Chondrocyte (in vitro differentiated cells): Measurements from ENCODE around the gene GRB2. TPM values are rescaled to one million over a fixed set of nuclear protein-coding genes. Genes with fewer than 3 reads are reported as not detected.

Experiments used
- DNase-seq: peaks from one replicate; pipeline ENCODE4 v3.0.0; 2021; ENCODE audit warnings: mixed read lengths, low spot score
- H3K27ac Mint-ChIP-seq: one replicate; pipeline ENCODE4 v1.8.0; 2021; ENCODE audit warnings: mild to moderate bottlenecking, moderate library complexity, mixed read lengths; ENCODE audit not compliant: unreplicated experiment
- H3K27me3 Mint-ChIP-seq: 2 replicates; pipeline ENCODE4 v1.8.0; 2021; ENCODE audit warnings: low read depth, mixed read lengths
- H3K36me3 Mint-ChIP-seq: 2 replicates; pipeline ENCODE4 v1.8.0; 2021; ENCODE audit warnings: low read depth, mixed read lengths
- H3K4me1 Mint-ChIP-seq: 2 replicates; pipeline ENCODE4 v1.8.0; 2021; ENCODE audit warnings: low read depth, mild to moderate bottlenecking, mixed read lengths
- H3K4me3 Mint-ChIP-seq: one replicate; pipeline ENCODE4 v1.8.0; 2021; ENCODE audit warnings: mild to moderate bottlenecking, moderate library complexity, mixed read lengths; ENCODE audit not compliant: unreplicated experiment
- H3K9me3 Mint-ChIP-seq: 2 replicates; pipeline ENCODE4 v1.8.0; 2021; ENCODE audit warnings: low read depth, mixed read lengths
- total RNA-seq: library from RNA; stranded (reverse); gene quantifications from 3 replicates; pipeline ENCODE4 v1.2.1, GENCODE V29; 2021
- TF ChIP-seq, protein P1 (sequence below): fragments of 200-600 bp; sonication (generic); IDR thresholded peaks from 2 replicates; pipeline ENCODE4 v1.5.0; 2021; ENCODE audit warnings: antibody characterized with exemption, mild to moderate bottlenecking, moderate library complexity

GRB2 gene
- total RNA-seq, 1 donor from 2014 or later = 79.4 TPM

DNA sequence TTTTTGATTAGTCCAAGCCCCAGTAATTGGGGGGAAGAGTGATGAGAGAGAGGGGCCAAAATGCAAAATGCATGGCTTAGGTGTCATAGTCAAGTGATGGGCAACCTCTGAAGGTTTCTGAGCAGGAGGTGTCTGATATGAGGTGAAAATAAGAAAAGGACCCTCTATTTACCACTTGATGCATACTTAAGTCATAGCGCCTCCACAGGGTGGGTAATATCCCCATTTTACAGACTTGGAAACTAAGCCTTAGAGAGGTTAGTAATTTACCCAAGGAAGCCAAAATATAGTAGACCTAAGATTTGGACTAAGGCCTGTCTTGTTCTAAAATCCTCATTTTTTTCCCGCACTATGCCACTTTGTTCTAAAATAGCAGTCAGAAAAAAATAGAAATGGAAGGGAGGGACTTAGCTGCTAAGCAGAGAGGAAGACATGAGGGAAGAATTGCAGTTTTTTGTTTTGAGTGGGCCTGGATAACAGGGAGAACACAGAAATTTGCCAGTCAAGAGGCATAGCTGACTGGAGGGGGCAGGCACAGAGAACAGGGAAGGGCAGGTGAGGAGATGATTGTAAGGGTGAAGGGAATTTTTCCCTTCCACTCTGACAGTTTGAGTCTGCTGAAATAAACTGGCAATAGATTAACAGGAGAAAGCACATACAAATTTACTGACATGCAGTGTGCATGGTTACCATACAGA is 2.3 kb upstream of the GRB2 start:
- Mint-ChIP-seq H3K27ac (no peak overlapping the region), H3K4me3 (no peak overlapping the region), H3K36me3 (no peaks in the 10 kb centered on the region), H3K9me3 (no peaks in the 10 kb centered on the region), H3K4me1 (peaks cover 30% of the 10 kb centered on the region), H3K27me3 (peaks cover 7% of the 10 kb centered on the region)
- TF ChIP-seq, protein P1, sequence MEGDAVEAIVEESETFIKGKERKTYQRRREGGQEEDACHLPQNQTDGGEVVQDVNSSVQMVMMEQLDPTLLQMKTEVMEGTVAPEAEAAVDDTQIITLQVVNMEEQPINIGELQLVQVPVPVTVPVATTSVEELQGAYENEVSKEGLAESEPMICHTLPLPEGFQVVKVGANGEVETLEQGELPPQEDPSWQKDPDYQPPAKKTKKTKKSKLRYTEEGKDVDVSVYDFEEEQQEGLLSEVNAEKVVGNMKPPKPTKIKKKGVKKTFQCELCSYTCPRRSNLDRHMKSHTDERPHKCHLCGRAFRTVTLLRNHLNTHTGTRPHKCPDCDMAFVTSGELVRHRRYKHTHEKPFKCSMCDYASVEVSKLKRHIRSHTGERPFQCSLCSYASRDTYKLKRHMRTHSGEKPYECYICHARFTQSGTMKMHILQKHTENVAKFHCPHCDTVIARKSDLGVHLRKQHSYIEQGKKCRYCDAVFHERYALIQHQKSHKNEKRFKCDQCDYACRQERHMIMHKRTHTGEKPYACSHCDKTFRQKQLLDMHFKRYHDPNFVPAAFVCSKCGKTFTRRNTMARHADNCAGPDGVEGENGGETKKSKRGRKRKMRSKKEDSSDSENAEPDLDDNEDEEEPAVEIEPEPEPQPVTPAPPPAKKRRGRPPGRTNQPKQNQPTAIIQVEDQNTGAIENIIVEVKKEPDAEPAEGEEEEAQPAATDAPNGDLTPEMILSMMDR = no peak
- no peak for DNase-seq

DNA sequence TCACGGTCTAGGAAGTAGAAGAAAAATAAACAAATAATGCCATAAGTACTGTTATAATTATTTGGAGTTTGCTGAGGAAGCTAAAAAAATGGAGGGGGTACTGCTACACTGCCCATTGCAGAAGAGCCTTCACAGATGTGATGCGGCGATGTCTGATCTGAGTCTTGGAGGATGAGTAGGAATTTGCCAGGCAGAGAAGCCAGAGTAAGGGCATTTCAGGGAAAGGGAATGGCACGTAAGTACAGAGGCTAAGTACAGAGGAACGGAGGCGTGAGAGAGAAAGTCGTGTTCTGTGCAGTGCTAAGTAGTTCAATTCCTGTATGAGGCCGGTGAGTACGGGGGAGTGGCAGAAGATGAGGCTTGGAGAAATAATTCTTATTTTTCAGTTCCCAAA is 741 bp upstream of the GRB2 start:
- DNase-seq = no peak
- H3K27ac Mint-ChIP-seq = peak overlapping the region; percentile 0
- peak overlapping the region; percentile 91 for H3K4me3 Mint-ChIP-seq
- H3K27me3 Mint-ChIP-seq = peaks cover 7% of the 10 kb centered on the region
- no peaks in the 10 kb centered on the region for H3K9me3 Mint-ChIP-seq
- TF ChIP-seq, protein P1 = no peak
- peaks cover 20% of the 10 kb centered on the region for H3K4me1 Mint-ChIP-seq
- no peaks in the 10 kb centered on the region for H3K36me3 Mint-ChIP-seq

DNA sequence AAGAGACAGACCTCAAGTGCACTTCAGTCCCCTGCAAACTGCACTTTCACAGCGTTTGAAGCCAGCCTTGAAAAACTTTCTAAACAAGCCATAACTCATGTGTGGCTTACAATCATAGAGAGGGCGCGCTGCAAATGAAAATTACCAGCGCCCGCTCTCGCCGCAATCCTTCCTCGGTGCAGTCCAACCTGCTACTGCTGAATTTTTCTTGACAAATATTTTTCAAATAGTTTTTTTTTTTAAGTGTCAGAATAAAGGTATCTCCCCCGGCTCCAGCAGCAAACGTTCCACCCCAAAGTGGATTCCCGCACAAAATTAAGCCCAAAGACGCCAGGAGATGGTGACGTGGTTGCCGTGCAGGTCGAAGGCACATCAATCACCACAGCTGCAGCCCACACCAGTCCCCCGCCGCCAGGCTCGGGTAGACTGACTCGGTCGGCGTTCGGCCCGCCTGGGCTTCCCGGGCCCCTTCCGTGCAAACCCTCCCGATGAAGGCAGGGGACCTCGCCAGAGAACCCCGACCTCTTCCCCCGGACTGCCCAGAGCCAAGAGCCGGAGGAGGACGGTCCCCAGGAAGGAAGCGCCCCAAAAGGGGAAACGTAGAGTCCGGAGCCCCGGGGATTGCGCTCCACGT is 630 bp downstream of the GRB2 start:
- H3K4me1 Mint-ChIP-seq = peaks cover 20% of the 10 kb centered on the region
- H3K27ac Mint-ChIP-seq = peak overlapping the region; percentile 98
- H3K36me3 Mint-ChIP-seq = no peaks in the 10 kb centered on the region
- peaks cover 4% of the 10 kb centered on the region for H3K27me3 Mint-ChIP-seq
- H3K9me3 Mint-ChIP-seq = no peaks in the 10 kb centered on the region
- DNase-seq = no peak
- TF ChIP-seq, protein P1 = no peak
- peak overlapping the region; percentile 91 for H3K4me3 Mint-ChIP-seq

DNA sequence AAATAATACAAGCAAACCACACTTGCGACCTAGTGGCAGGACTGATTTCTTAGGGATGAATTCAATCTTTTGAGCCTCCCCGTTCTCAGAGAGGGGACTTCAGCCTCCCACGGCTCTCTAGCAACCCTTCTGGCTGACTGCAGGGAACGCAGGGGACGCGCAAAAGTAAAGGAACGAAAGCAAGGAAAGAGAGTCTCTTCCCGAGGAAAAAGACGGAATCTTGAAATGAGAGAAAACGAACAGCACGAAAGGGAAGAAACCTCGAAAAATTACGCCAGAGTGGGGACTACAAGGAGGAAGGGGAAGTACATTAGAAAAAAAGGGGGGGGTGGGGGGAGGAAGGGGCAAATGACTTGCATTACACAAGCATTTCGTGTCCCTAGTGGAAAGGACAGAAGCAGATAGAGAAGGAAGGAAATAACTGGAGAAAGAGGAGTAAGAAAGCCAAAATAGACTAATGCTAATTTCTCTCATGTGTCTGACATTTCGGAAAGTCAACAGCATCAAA is 1.2 kb downstream of the GRB2 start:
- H3K27me3 Mint-ChIP-seq = peaks cover 4% of the 10 kb centered on the region
- TF ChIP-seq, protein P1 = peak; percentile 84
- H3K4me3 Mint-ChIP-seq = peak overlapping the region; percentile 91
- H3K9me3 Mint-ChIP-seq = no peaks in the 10 kb centered on the region
- peak overlapping the region; percentile 98 for H3K27ac Mint-ChIP-seq
- H3K4me1 Mint-ChIP-seq = peaks cover 20% of the 10 kb centered on the region
- DNase-seq = no peak
- H3K36me3 Mint-ChIP-seq = no peaks in the 10 kb centered on the region

DNA sequence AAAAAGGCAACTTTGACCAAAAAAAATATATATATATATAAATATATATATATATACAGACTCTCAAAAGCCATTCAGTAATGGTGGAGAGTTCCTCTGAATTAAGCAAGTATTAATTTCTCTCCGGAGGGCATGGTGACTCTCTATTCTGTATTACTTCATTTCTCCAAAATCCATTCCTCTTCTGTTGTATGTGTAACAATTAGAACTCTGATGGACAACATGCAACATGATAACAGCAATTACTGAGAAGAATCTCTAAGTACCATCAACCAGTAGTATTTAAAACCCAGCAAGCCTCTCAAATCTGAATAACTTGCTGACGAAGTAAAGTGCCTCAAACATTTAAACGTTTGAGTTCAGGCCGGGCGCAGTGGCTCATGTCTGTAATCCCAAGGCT is 2.3 kb downstream of the GRB2 start:
- peak overlapping the region; percentile 35 for H3K4me3 Mint-ChIP-seq
- TF ChIP-seq, protein P1 = no peak
- no peak for DNase-seq
- H3K9me3 Mint-ChIP-seq = no peaks in the 10 kb centered on the region
- H3K36me3 Mint-ChIP-seq = no peaks in the 10 kb centered on the region
- peaks cover 2% of the 10 kb centered on the region for H3K27me3 Mint-ChIP-seq
- peaks cover 20% of the 10 kb centered on the region for H3K4me1 Mint-ChIP-seq
- H3K27ac Mint-ChIP-seq = peak overlapping the region; percentile 28
